Panc1 (cell line): ENCODE measurements around the gene PTH. TPM values are rescaled to one million over a fixed set of nuclear protein-coding genes. Genes with fewer than 3 reads are reported as not detected.

Experiments used
- ATAC-seq: fragments of 200-7000 bp; cut with Tn5 transposase; 2 replicates; pipeline ENCODE4 v1.9.1; 2020; ENCODE audit warnings: mild to moderate bottlenecking, moderate library complexity
- BruUV-seq: library from RNA; stranded (reverse); fragments of 400-500 nt; replicated peaks from 2 replicates; lab custom pipeline; 2021; lab: Mats Ljungman, UMichigan
- CTCF ChIA-PET: fragments of 300-600 bp; sonication (Branson Sonifier 250); formaldehyde crosslinking; loops from one replicate; lab custom pipeline; 2022; ENCODE audit warnings: antibody characterized with exemption; lab: Charles Lee
- POLR2A ChIA-PET: fragments of 300-600 bp; sonication (Branson Sonifier 250); formaldehyde crosslinking; loops from one replicate; lab custom pipeline; 2022; ENCODE audit warnings: antibody characterized with exemption; lab: Charles Lee
- DNase-seq: peaks from one replicate; pipeline ENCODE4 v3.0.0-alpha.2; 2010; ENCODE audit warnings: low read depth, low spot score
- H3K27ac ChIP-seq: 2 replicates; pipeline ENCODE4 v1.5.1; 2011; ENCODE audit warnings: mild to moderate bottlenecking, low read length, inconsistent platforms
- H3K27me3 ChIP-seq: fragments of 200-500 bp; sonication (Bioruptor generic); 2 replicates; pipeline ENCODE4 v1.6.0; 2014; ENCODE audit warnings: low read length, inconsistent platforms; ENCODE audit not compliant: control insufficient read depth, insufficient read depth
- H3K36me3 ChIP-seq: fragments of 200-500 bp; sonication (Bioruptor generic); 2 replicates; pipeline ENCODE4 v1.5.1; 2014; ENCODE audit warnings: inconsistent platforms, mild to moderate bottlenecking, low read length, moderate library complexity; ENCODE audit not compliant: control insufficient read depth, insufficient read depth
- H3K4me1 ChIP-seq: 2 replicates; pipeline ENCODE4 v1.5.1; 2011; ENCODE audit warnings: inconsistent platforms, mild to moderate bottlenecking, low read length, moderate library complexity; ENCODE audit not compliant: control insufficient read depth, insufficient read depth
- H3K4me3 ChIP-seq, 2 experiments: 2 replicates each; pipeline ENCODE4 v1.5.1; 2011 to 2012; ENCODE audit warnings: low read depth in 2 of 2, low read length in 2 of 2, mild to moderate bottlenecking in 2 of 2, inconsistent platforms in 1 of 2, moderate library complexity in 1 of 2
- H3K9me3 ChIP-seq: fragments of 200-500 bp; sonication (Bioruptor generic); 2 replicates; pipeline ENCODE4 v1.5.1; 2014; ENCODE audit warnings: low read depth, mild to moderate bottlenecking, inconsistent platforms, low read length, moderate library complexity; ENCODE audit not compliant: control insufficient read depth, insufficient read depth
- POLR2AphosphoS5 ChIP-seq: IDR thresholded peaks from 2 replicates; pipeline ENCODE4 v1.6.1; 2012; ENCODE audit warnings: mild to moderate bottlenecking, low read depth, low read length, moderate library complexity
- SIN3A ChIP-seq: IDR thresholded peaks from 2 replicates; pipeline ENCODE4 v1.6.1; 2012; ENCODE audit warnings: low read depth, mild to moderate bottlenecking, low read length, moderate library complexity, borderline replicate concordance; ENCODE audit not compliant: insufficient read depth
- TCF7L2 ChIP-seq: IDR thresholded peaks from 2 replicates; pipeline ENCODE4 v1.6.1; 2011; ENCODE audit warnings: mild to moderate bottlenecking, low read depth, low read length, inconsistent platforms
- in situ Hi-C: cut with HindIII; loops from 2 replicates; pipeline ENCODE4 v1.10.0; 2016; ENCODE audit warnings: low sequenced_read_pairs, low pct_unique_long_range_greater_than_20kb
- intact Hi-C: fragments of 100-400 bp; cut with micrococcal nuclease; formaldehyde crosslinking; loops from one replicate; pipeline ENCODE4 v1.10.0; 2022; ENCODE audit not compliant: unreplicated experiment
- total RNA-seq: library from RNA; stranded (reverse); gene quantifications from one replicate; pipeline ENCODE4 v1.2.1, GENCODE V29; 2021; ENCODE audit not compliant: unreplicated experiment
- TF ChIP-seq, protein P1 (sequence below), 2 experiments: IDR thresholded peaks; 2 replicates each; pipeline ENCODE4 v1.6.1; 2011 to 2012; ENCODE audit warnings: low read depth in 2 of 2, control low read depth in 1 of 2, low read length in 1 of 2, mild to moderate bottlenecking in 1 of 2, moderate library complexity in 1 of 2; ENCODE audit not compliant: insufficient read depth in 1 of 2
- TF ChIP-seq, protein P2 (sequence below): fragments of 450-650 bp; IDR thresholded peaks from 2 replicates; pipeline ENCODE4 v1.5.1; 2017; ENCODE audit warnings: mild to moderate bottlenecking

Gene PTH
- total RNA-seq, 1 experiment from 2014 or later: not detected

DNA sequence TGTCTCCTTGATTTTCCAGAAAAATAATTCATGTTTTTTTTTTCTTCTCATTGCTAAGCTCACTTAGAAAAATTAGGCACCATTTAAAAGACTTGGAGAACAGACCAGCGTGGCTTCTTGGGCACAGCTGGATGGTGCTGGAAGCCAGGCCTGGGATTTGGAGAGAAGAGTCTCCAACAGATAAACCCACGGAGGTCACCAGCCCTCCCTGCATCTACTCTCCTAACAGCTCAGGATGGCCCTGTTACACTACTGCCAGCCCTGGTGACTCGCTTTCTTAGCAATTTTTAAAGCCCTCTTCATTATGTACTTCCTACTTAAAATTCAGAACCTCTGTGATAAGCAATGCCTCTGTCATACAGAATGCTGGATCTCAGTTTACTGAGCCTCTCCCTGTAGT is 1.7 kb downstream of the PTH start:
- Histone ChIP-seq H3K4me3 (no peak overlapping the region), H3K9me3 (no peaks in the 10 kb centered on the region), H3K27ac (no peak overlapping the region), H3K4me1 (no peaks in the 10 kb centered on the region), H3K27me3 (peaks cover 21% of the 10 kb centered on the region), H3K36me3 (no peaks in the 10 kb centered on the region)
- intact Hi-C loops (no loop called here), in situ Hi-C loops (no loop called here)
- DNase-seq: no peak
- POLR2A ChIA-PET: no interaction called here
- CTCF ChIA-PET: no interaction called here
- no peak; the same call in 1 of the 2 replicates for ATAC-seq
- TF ChIP-seq POLR2AphosphoS5 (no peak), TCF7L2 (no peak), SIN3A (no peak)
- TF ChIP-seq, protein P1, sequence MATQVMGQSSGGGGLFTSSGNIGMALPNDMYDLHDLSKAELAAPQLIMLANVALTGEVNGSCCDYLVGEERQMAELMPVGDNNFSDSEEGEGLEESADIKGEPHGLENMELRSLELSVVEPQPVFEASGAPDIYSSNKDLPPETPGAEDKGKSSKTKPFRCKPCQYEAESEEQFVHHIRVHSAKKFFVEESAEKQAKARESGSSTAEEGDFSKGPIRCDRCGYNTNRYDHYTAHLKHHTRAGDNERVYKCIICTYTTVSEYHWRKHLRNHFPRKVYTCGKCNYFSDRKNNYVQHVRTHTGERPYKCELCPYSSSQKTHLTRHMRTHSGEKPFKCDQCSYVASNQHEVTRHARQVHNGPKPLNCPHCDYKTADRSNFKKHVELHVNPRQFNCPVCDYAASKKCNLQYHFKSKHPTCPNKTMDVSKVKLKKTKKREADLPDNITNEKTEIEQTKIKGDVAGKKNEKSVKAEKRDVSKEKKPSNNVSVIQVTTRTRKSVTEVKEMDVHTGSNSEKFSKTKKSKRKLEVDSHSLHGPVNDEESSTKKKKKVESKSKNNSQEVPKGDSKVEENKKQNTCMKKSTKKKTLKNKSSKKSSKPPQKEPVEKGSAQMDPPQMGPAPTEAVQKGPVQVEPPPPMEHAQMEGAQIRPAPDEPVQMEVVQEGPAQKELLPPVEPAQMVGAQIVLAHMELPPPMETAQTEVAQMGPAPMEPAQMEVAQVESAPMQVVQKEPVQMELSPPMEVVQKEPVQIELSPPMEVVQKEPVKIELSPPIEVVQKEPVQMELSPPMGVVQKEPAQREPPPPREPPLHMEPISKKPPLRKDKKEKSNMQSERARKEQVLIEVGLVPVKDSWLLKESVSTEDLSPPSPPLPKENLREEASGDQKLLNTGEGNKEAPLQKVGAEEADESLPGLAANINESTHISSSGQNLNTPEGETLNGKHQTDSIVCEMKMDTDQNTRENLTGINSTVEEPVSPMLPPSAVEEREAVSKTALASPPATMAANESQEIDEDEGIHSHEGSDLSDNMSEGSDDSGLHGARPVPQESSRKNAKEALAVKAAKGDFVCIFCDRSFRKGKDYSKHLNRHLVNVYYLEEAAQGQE (IDR thresholded peaks at IDR 0.05; ENCODE audit: insufficient read depth in 1 of 2, low read depth in 2 of 2, low read length in 1 of 2): no peak
- TF ChIP-seq, protein P2, sequence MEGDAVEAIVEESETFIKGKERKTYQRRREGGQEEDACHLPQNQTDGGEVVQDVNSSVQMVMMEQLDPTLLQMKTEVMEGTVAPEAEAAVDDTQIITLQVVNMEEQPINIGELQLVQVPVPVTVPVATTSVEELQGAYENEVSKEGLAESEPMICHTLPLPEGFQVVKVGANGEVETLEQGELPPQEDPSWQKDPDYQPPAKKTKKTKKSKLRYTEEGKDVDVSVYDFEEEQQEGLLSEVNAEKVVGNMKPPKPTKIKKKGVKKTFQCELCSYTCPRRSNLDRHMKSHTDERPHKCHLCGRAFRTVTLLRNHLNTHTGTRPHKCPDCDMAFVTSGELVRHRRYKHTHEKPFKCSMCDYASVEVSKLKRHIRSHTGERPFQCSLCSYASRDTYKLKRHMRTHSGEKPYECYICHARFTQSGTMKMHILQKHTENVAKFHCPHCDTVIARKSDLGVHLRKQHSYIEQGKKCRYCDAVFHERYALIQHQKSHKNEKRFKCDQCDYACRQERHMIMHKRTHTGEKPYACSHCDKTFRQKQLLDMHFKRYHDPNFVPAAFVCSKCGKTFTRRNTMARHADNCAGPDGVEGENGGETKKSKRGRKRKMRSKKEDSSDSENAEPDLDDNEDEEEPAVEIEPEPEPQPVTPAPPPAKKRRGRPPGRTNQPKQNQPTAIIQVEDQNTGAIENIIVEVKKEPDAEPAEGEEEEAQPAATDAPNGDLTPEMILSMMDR: no peak
- no TSS peak for BruUV-seq

DNA sequence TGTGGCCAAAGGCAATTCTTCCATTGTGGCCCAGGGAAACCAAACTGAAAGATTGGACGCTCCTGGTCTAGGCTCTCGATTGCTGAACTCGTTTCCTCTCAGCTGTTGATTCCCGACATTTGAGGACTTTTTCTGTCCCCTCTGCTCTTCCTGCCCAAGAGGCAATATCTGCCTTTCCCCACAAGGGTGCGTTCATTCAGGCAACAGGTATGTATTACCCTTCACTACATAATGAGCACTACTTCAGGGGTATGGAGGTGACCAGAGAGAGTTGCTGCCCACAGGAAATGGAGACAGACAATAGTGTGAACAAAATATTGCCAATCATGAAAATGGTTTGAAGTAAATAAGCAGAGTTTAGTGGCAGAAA is 8.2 kb downstream of the PTH start:
- TF ChIP-seq, protein P2: peak; percentile 69
- TF ChIP-seq SIN3A: no peak
- no peak for TF ChIP-seq POLR2AphosphoS5
- ATAC-seq: peak; percentile 92
- DNase-seq: no peak
- Histone ChIP-seq H3K36me3 (no peaks in the 10 kb centered on the region), H3K27ac (no peak overlapping the region), H3K27me3 (peaks cover 12% of the 10 kb centered on the region), H3K9me3 (no peaks in the 10 kb centered on the region), H3K4me1 (no peaks in the 10 kb centered on the region), H3K4me3 (peak overlapping the region; percentile 27 to 61)
- intact Hi-C loops (loop anchor here (5.0 kb wide), 1 partner anchor 180 kb away; the partner anchor contains the start of gene FAR1), in situ Hi-C loops (no loop called here)
- ChIA-PET POLR2A (no interaction called here), CTCF (interaction anchor here (0.6 to 0.9 kb wide), 6 partner anchors 15 to 485 kb away, joined by 3 read pairs; no protein-coding TSS in a partner anchor)
- no TSS peak for BruUV-seq
